HG03159 (cell line): ENCODE measurements around the gene SFXN2.

Experiments used
- ATAC-seq: cut with Tn5 transposase; IDR thresholded peaks from one replicate; pipeline ENCODE4 v1.9.1; 2021; ENCODE audit warnings: mild to moderate bottlenecking, moderate library complexity; ENCODE audit not compliant: unreplicated experiment

SFXN2 gene

GRCh38 chr10:102775201-102775934 lies 60.9 kb downstream of the SFXN2 start:
- no peak for ATAC-seq

GRCh38 chr10:102775935-102776669 lies 61.7 kb downstream of the SFXN2 start:
- ATAC-seq: no peak

GRCh38 chr10:102776779-102777456 lies 62.5 kb downstream of the SFXN2 start:
- no peak for ATAC-seq

GRCh38 chr10:102777711-102778453 lies 63.4 kb downstream of the SFXN2 start:
- no peak for ATAC-seq

GRCh38 chr10:102778781-102779180 lies 64.3 kb downstream of the SFXN2 start:
- ATAC-seq: no peak

GRCh38 chr10:102779680-102780526 lies 65.5 kb downstream of the SFXN2 start:
- no peak for ATAC-seq

GRCh38 chr10:102780527-102780808 lies 66.0 kb downstream of the SFXN2 start:
- ATAC-seq: no peak

GRCh38 chr10:102781090-102781920 lies 66.9 kb downstream of the SFXN2 start:
- no peak for ATAC-seq

GRCh38 chr10:102781921-102782557 lies 67.6 kb downstream of the SFXN2 start:
- no peak for ATAC-seq

GRCh38 chr10:102782673-102783551 lies 68.5 kb downstream of the SFXN2 start:
- ATAC-seq: no peak

- no peak for ATAC-seq
Observed at GRCh38 chr10:102783568-102783967, 69.1 kb downstream of the SFXN2 start.

- no peak for ATAC-seq
Observed at GRCh38 chr10:102785818-102786217, 71.4 kb downstream of the SFXN2 start.

- ATAC-seq: no peak
Observed at GRCh38 chr10:102791754-102792395, 77.4 kb downstream of the SFXN2 start.
